Stimulated activated CD4-positive, alpha-beta T cell treated with anti-CD3 and anti-CD28 coated beads, Interleukin-12 subunit alpha, Interleukin-12 subunit beta, amount 100 ng/mL, for 4 hours (primary cell): Measurements from ENCODE around the gene MAP4K3.
"Not testable (repeated sequence)": the region's sequence is repeated elsewhere in the genome, so short reads cannot be mapped to it uniquely, and the experiment has no call there.

Source experiments
- DNase-seq: peaks from one replicate; pipeline ENCODE4 v3.0.0-alpha.2; 2020

MAP4K3 gene

GRCh38 chr2:39362595-39362994 is 74.5 kb downstream of the MAP4K3 start:
- no peak for DNase-seq

GRCh38 chr2:39361511-39361910 is 75.6 kb downstream of the MAP4K3 start:
- no peak for DNase-seq

- not testable (repeated sequence) for DNase-seq
These were observed 76.7 kb downstream of the MAP4K3 start for GRCh38 chr2:39360342-39360741.

- DNase-seq: no peak
These were observed 77.5 kb downstream of the MAP4K3 start for GRCh38 chr2:39359453-39360038.

GRCh38 chr2:39356922-39357639 is 80.0 kb downstream of the MAP4K3 start:
- DNase-seq: no peak

GRCh38 chr2:39350658-39351057 is 86.4 kb downstream of the MAP4K3 start:
- DNase-seq: no peak

GRCh38 chr2:39338502-39338901 is 98.6 kb downstream of the MAP4K3 start:
- no peak for DNase-seq

- no peak for DNase-seq
These were observed 101.2 kb downstream of the MAP4K3 start for GRCh38 chr2:39335930-39336329.

GRCh38 chr2:39334978-39335377 is 102.1 kb downstream of the MAP4K3 start:
- no peak for DNase-seq

GRCh38 chr2:39334529-39334928 is 102.6 kb downstream of the MAP4K3 start:
- DNase-seq: no peak

- no peak for DNase-seq
These were observed 110.4 kb downstream of the MAP4K3 start for GRCh38 chr2:39326644-39327043.

- no peak for DNase-seq
These were observed 111.1 kb downstream of the MAP4K3 start for GRCh38 chr2:39325966-39326365.

GRCh38 chr2:39321056-39322035 is 115.7 kb downstream of the MAP4K3 start:
- not testable (repeated sequence) for DNase-seq

GRCh38 chr2:39320162-39320561 is 116.9 kb downstream of the MAP4K3 start:
- DNase-seq: no peak

GRCh38 chr2:39313575-39313974 is 123.5 kb downstream of the MAP4K3 start:
- DNase-seq: no peak

GRCh38 chr2:39311469-39311868 is 125.6 kb downstream of the MAP4K3 start:
- DNase-seq: no peak

- no peak for DNase-seq
These were observed 128.3 kb downstream of the MAP4K3 start for GRCh38 chr2:39308778-39309177.

GRCh38 chr2:39306626-39307025 is 130.5 kb downstream of the MAP4K3 start:
- DNase-seq: no peak

- DNase-seq: no peak
These were observed 132.4 kb downstream of the MAP4K3 start for GRCh38 chr2:39304729-39305128.

GRCh38 chr2:39304200-39304599 is 132.9 kb downstream of the MAP4K3 start:
- DNase-seq: no peak

GRCh38 chr2:39301352-39301751 is 135.7 kb downstream of the MAP4K3 start:
- DNase-seq: no peak

- DNase-seq: no peak
These were observed 136.8 kb downstream of the MAP4K3 start for GRCh38 chr2:39300044-39300978.
